Testis (tissue), 2 donors: Measurements from ENCODE around the gene SEZ6L2.

Source experiments
- POLR2A ChIP-seq: fragments of 450-650 bp; IDR thresholded peaks from one replicate; pipeline ENCODE4 v1.6.1; 2017; ENCODE audit warnings: antibody characterized with exemption, mild to moderate bottlenecking, moderate library complexity
- TF ChIP-seq, protein P1 (sequence below), 3 experiments: fragments of 450-650 bp in 2 of 3; fragments of 200-600 bp in 1 of 3; sonication (generic) in 1 of 3; IDR thresholded peaks; one replicate each; pipeline ENCODE4 v1.5.1; 2016 to 2019; ENCODE audit warnings: antibody characterized with exemption in 3 of 3, mild to moderate bottlenecking in 2 of 3, moderate library complexity in 1 of 3

DNA sequence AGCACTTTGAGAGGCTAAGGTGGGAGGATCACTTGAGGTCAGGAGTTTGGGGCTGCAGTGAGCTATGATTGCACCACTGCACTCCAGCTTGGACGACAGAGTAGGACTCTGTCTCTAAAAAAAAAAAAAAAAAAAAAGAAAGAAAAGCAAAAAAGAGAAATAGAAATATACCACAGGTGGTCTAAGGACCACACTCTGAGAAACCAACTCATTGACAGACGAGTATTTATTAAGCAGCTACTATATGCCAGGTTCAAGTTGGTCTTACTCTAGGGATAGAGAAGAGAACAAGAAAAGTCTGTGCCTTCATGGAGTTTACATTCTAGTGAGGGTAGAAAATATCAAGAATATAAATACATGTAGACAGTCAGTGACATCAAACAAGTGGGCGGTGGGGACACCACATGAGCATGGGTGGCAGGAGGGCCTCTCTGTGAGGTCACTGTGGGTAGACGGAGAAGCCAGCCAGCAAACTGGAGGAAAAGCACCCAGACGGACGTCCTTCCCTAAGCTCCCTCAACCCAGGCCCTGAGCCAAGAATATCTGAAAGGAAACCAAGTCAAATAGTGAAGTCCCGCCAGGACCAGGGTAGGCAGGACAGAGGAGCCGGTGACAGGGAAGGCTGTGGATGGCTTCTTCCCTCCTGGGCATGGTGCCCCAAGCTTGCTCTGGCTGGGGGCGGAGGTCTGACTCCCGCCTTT, 41.1 kb downstream of the SEZ6L2 start:
- TF ChIP-seq, protein P1, sequence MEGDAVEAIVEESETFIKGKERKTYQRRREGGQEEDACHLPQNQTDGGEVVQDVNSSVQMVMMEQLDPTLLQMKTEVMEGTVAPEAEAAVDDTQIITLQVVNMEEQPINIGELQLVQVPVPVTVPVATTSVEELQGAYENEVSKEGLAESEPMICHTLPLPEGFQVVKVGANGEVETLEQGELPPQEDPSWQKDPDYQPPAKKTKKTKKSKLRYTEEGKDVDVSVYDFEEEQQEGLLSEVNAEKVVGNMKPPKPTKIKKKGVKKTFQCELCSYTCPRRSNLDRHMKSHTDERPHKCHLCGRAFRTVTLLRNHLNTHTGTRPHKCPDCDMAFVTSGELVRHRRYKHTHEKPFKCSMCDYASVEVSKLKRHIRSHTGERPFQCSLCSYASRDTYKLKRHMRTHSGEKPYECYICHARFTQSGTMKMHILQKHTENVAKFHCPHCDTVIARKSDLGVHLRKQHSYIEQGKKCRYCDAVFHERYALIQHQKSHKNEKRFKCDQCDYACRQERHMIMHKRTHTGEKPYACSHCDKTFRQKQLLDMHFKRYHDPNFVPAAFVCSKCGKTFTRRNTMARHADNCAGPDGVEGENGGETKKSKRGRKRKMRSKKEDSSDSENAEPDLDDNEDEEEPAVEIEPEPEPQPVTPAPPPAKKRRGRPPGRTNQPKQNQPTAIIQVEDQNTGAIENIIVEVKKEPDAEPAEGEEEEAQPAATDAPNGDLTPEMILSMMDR (IDR thresholded peaks at IDR 0.05) = no peak
- no peak for TF ChIP-seq POLR2A
